HepG2 (cell line): Measurements from ENCODE around the gene PFDN1. TPM values are rescaled to one million over a fixed set of nuclear protein-coding genes. Genes with fewer than 3 reads are reported as not detected.
A peak's percentile ranks its signal among the peaks of the same experiment; 100 is the strongest.

Experiments used
- AGO1 ChIP-seq: fragments of 200-400 bp; formaldehyde crosslinking; IDR thresholded peaks from 2 replicates; pipeline ENCODE4 v1.6.1; 2017; ENCODE audit warnings: mild to moderate bottlenecking, low read depth, low read length, moderate library complexity; ENCODE audit not compliant: poor library complexity, severe bottlenecking
- CCAR2 ChIP-seq: fragments of 200-400 bp; formaldehyde crosslinking; optimal IDR thresholded peaks from 2 replicates; pipeline ENCODE3; 2018; ENCODE audit warnings: low read depth, mild to moderate bottlenecking, low read length, moderate library complexity
- ERF ChIP-seq: IDR thresholded peaks from 2 replicates; pipeline ENCODE4 v1.6.1; 2018; ENCODE audit warnings: missing biosample characterization, missing genetic modification reagents
- ESRRA ChIP-seq: sonication (generic); formaldehyde crosslinking; IDR thresholded peaks from 2 replicates; pipeline ENCODE4 v1.5.1; 2020; ENCODE audit warnings: mild to moderate bottlenecking, low read depth, missing genetic modification reagents
- FOXA3 ChIP-seq: IDR thresholded peaks from 2 replicates; pipeline ENCODE4 v1.6.1; 2016; ENCODE audit warnings: missing genetic modification reagents, missing compliant biosample characterization
- FOXM1 ChIP-seq: sonication (generic); formaldehyde crosslinking; IDR thresholded peaks from 2 replicates; pipeline ENCODE4 v1.5.0; 2020; ENCODE audit warnings: missing genetic modification reagents
- GFI1 ChIP-seq: sonication (generic); formaldehyde crosslinking; IDR thresholded peaks from 2 replicates; pipeline ENCODE4 v1.5.0; 2020; ENCODE audit warnings: missing genetic modification reagents, mild to moderate bottlenecking, borderline replicate concordance
- HOXA3 ChIP-seq: sonication (generic); formaldehyde crosslinking; IDR thresholded peaks from 2 replicates; pipeline ENCODE4 v1.5.0; 2020; ENCODE audit warnings: missing genetic modification reagents
- KLF9 ChIP-seq: IDR thresholded peaks from 2 replicates; pipeline ENCODE4 v1.6.1; 2016; ENCODE audit warnings: low read depth
- KMT2A ChIP-seq: sonication (generic); formaldehyde crosslinking; IDR thresholded peaks from 2 replicates; pipeline ENCODE4 v1.4.0; 2020; ENCODE audit warnings: missing genetic modification reagents
- LCORL ChIP-seq, 2 experiments: fragments of 450-650 bp in 1 of 2; sonication (generic) in 1 of 2; formaldehyde crosslinking in 1 of 2; IDR thresholded peaks; 2 replicates each; pipeline versions ENCODE4 v1.5.0 to v1.6.1; 2017 to 2020; ENCODE audit warnings: antibody characterized with exemption in 1 of 2, missing genetic modification reagents in 1 of 2
- MATR3 ChIP-seq: sonication (generic); formaldehyde crosslinking; IDR thresholded peaks from 2 replicates; pipeline ENCODE4 v1.4.0; 2020; ENCODE audit warnings: missing genetic modification reagents
- MAX ChIP-seq: IDR thresholded peaks from 2 replicates; pipeline ENCODE4 v1.6.1; 2012; ENCODE audit warnings: inconsistent platforms
- NFIB ChIP-seq: sonication (generic); formaldehyde crosslinking; IDR thresholded peaks from 2 replicates; pipeline ENCODE4 v1.9.0; 2021; ENCODE audit warnings: missing genetic modification reagents, mild to moderate bottlenecking, borderline replicate concordance
- PHF20 ChIP-seq: sonication (generic); formaldehyde crosslinking; IDR thresholded peaks from 2 replicates; pipeline ENCODE4 v1.5.0; 2020; ENCODE audit warnings: mild to moderate bottlenecking, missing genetic modification reagents
- RBFOX2 ChIP-seq: fragments of 200-400 bp; formaldehyde crosslinking; IDR thresholded peaks from 2 replicates; pipeline ENCODE4 v1.6.1; 2017; ENCODE audit warnings: low read depth, mild to moderate bottlenecking, low read length
- SMAD1 ChIP-seq: sonication (generic); formaldehyde crosslinking; IDR thresholded peaks from 2 replicates; pipeline ENCODE4 v1.4.0; 2020; ENCODE audit warnings: missing genetic modification reagents, low read depth, mild to moderate bottlenecking, borderline replicate concordance
- SMARCC2 ChIP-seq: fragments of 450-650 bp; IDR thresholded peaks from 2 replicates; pipeline ENCODE4 v1.6.1; 2017; ENCODE audit warnings: antibody characterized with exemption, mild to moderate bottlenecking
- THAP11 ChIP-seq: IDR thresholded peaks from 2 replicates; pipeline ENCODE4 v1.6.1; 2016; ENCODE audit warnings: missing biosample characterization, missing genetic modification reagents
- ZMYM3 ChIP-seq: sonication (generic); formaldehyde crosslinking; IDR thresholded peaks from 2 replicates; pipeline ENCODE4 v1.5.1; 2020; ENCODE audit warnings: mild to moderate bottlenecking, missing genetic modification reagents
- ZNF121 ChIP-seq: sonication (generic); formaldehyde crosslinking; IDR thresholded peaks from 2 replicates; pipeline ENCODE4 v1.5.0; 2020; ENCODE audit warnings: mild to moderate bottlenecking, missing genetic modification reagents
- ZNF143 ChIP-seq: sonication (generic); formaldehyde crosslinking; IDR thresholded peaks from 2 replicates; pipeline ENCODE4 v1.4.0; 2020; ENCODE audit warnings: missing genetic modification reagents
- ZNF292 ChIP-seq: sonication (generic); formaldehyde crosslinking; IDR thresholded peaks from 2 replicates; pipeline ENCODE4 v1.8.1; 2022; ENCODE audit warnings: mild to moderate bottlenecking, low read depth, missing genetic modification reagents, borderline replicate concordance
- ZNF550 ChIP-seq: sonication (generic); formaldehyde crosslinking; IDR thresholded peaks from 2 replicates; pipeline ENCODE4 v1.4.0; 2020; ENCODE audit warnings: mild to moderate bottlenecking, missing genetic modification reagents, borderline replicate concordance
- ZNF556 ChIP-seq: sonication (generic); formaldehyde crosslinking; IDR thresholded peaks from 2 replicates; pipeline ENCODE4 v1.4.0; 2020; ENCODE audit warnings: mild to moderate bottlenecking, missing genetic modification reagents, borderline replicate concordance
- ZNF567 ChIP-seq: sonication (generic); formaldehyde crosslinking; IDR thresholded peaks from 2 replicates; pipeline ENCODE4 v1.8.1; 2023; ENCODE audit warnings: mild to moderate bottlenecking, missing genetic modification reagents, borderline replicate concordance
- ZNF580 ChIP-seq: IDR thresholded peaks from 2 replicates; pipeline ENCODE4 v1.6.1; 2016; ENCODE audit warnings: low read depth, borderline replicate concordance
- ZNF713 ChIP-seq: sonication (generic); formaldehyde crosslinking; IDR thresholded peaks from 2 replicates; pipeline ENCODE4 v1.4.0; 2020; ENCODE audit warnings: mild to moderate bottlenecking, missing genetic modification reagents
- ZNF841 ChIP-seq: sonication (generic); formaldehyde crosslinking; IDR thresholded peaks from 2 replicates; pipeline ENCODE4 v1.8.1; 2023; ENCODE audit warnings: missing genetic modification reagents, borderline replicate concordance
- ZUFSP ChIP-seq: sonication (generic); formaldehyde crosslinking; IDR thresholded peaks from 2 replicates; pipeline ENCODE4 v1.9.0; 2021; ENCODE audit warnings: missing genetic modification reagents, mild to moderate bottlenecking, borderline replicate concordance
- polyA plus RNA-seq, 8 experiments: library from polyadenylated mRNA; depleted of rRNA in 3 of 8; stranded (reverse) in 7 of 8; unstranded in 1 of 8; fragments of >200 nt; fragmentation: Illumina TruSeq in 4 of 8; extraction: Trizol in 4 of 8; gene quantifications; 2 replicates each; pipeline versions ENCODE4 v1.2.1 to v1.2.3, GENCODE V29; 2011 to 2016; ENCODE audit warnings: low read depth in 4 of 8, missing spikeins in 1 of 8, mixed read lengths in 1 of 8; ENCODE audit not compliant: insufficient read depth in 1 of 8
- total RNA-seq, 5 experiments: library from RNA; depleted of rRNA; stranded (reverse); fragments of >200 nt; fragmentation: Illumina TruSeq; extraction: Trizol; gene quantifications; 2 replicates each; pipeline ENCODE4 v1.2.3, GENCODE V29; 2016; ENCODE audit warnings: low read depth in 1 of 5

The PFDN1 gene
- total and polyA plus RNA-seq, 2 of the 13 experiments (the other 11 are each of a cell fraction or from before 2014, with no cell fraction given) = 67.2 to 70.8 TPM

- TF ChIP-seq ZNF713 (CRISPR knock-in tag) (no peak), RBFOX2 (peak; percentile 47; the same call in 1 of the 2 replicates), ERF (CRISPR knock-in tag) (peak; percentile 37; the same call in 1 of the 2 replicates), LCORL (IDR thresholded peaks at IDR 0.05) (no peak), LCORL (CRISPR knock-in tag; IDR thresholded peaks at IDR 0.05) (0 out of 2 replicates have a peak, but pooled peaks have one; percentile 37), GFI1 (0 out of 2 replicates have a peak, but pooled peaks have one; percentile 44), ZNF143 (CRISPR knock-in tag) (no peak), THAP11 (peak; percentile 66; the same call in 1 of the 2 replicates), ZNF567 (CRISPR knock-in tag) (no peak), NFIB (CRISPR knock-in tag) (no peak), ZNF292 (no peak), KLF9 (no peak), KMT2A (CRISPR knock-in tag) (0 out of 2 replicates have a peak, but pooled peaks have one; percentile 35), ESRRA (CRISPR knock-in tag) (no peak), ZNF580 (CRISPR knock-in tag) (peak; percentile 45; the same call in 1 of the 2 replicates), FOXM1 (CRISPR knock-in tag) (no peak), FOXA3 (CRISPR knock-in tag) (no peak), PHF20 (CRISPR knock-in tag) (peak; percentile 64), SMARCC2 (no peak), ZUFSP (CRISPR knock-in tag) (no peak), ZNF841 (CRISPR knock-in tag) (no peak), ZNF121 (CRISPR knock-in tag) (0 out of 2 replicates have a peak, but pooled peaks have one; percentile 16), ZNF556 (no peak), ZMYM3 (peak; percentile 48; the same call in 1 of the 2 replicates), AGO1 (no peak), ZNF550 (CRISPR knock-in tag) (no peak), SMAD1 (CRISPR knock-in tag) (no peak), MATR3 (CRISPR knock-in tag) (no peak), MAX (no peak; the same call in 1 of the 2 replicates), CCAR2 (no peak), HOXA3 (peak; percentile 43; the same call in 1 of the 2 replicates)
Observed at GRCh38 chr5:140302786-140303639, at the start of gene PFDN1 (continued).
